ENCODE measurements around the gene SPIN2B.
A peak's percentile ranks its signal among the peaks of the same experiment; 100 is the strongest.
"Not testable (repeated sequence)": the region's sequence is repeated elsewhere in the genome, so short reads cannot be mapped to it uniquely, and the experiment has no call there.

Gene SPIN2B

DNA sequence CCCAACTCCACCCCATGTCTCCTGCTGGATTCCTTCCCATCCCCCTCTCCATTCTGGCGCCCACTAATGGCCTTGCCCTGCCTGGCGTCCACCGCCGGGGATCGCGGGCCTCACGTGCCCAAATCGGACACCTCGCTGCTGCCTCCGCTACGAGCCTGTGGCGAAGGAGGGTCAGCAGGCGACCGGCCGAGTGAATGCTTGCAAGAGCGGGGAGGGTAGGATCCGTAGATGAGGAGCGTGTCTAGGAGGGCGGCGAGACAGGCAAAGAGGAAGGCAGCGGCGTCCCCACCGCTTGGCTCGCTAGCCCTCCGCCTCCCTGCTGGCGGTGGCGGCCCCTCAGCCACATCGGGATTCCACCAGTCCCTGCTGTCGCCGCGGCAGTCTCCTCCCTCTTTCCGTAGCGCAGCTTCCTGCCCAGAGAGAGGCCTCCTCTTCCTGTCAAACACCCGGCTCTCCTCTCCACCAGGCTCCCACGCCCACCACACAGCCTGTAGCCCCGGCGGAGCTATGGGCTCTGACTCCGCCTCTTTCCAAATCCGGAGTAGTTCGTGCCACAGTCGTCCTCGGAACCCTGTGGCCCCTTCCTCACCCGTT is at the start of gene SPIN2B:
TSS of gene SPIN2B (minus strand) at position 387 of the 594 bp plus-strand sequence.
- DNase-seq: peak; percentile 80

GRCh38 chrX:57156397-57157049 is 35.2 kb upstream of the SPIN2B start:
- DNase-seq: no peak

DNA sequence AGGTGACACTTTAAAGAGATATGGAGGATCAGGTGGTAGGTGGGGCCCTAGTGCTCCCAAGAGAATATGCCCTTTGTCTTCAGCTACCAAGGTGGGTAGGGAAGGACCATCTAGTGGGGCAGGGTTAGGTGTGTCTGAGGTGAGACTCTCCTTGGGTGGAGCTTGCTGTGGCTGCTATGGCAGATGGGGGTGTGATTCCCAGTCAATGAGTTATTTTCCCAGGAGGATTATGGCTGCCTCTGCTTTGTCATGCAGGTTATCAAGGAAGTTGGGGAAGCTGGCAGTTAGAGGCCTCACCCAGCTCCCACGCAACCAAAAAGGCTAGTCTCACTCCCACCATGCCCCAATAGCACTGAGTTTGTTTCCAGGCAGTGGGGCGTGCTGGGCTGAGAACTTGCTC is 33.8 kb upstream of the SPIN2B start:
- no peak for DNase-seq

- not testable (repeated sequence) for DNase-seq
Measured at GRCh38 chrX:57152222-57152621, 30.9 kb upstream of the SPIN2B start.

- no peak for DNase-seq
Measured at GRCh38 chrX:57138674-57139073, 17.3 kb upstream of the SPIN2B start.

- no peak for DNase-seq
Measured at GRCh38 chrX:57137501-57137900, 16.2 kb upstream of the SPIN2B start.

DNA sequence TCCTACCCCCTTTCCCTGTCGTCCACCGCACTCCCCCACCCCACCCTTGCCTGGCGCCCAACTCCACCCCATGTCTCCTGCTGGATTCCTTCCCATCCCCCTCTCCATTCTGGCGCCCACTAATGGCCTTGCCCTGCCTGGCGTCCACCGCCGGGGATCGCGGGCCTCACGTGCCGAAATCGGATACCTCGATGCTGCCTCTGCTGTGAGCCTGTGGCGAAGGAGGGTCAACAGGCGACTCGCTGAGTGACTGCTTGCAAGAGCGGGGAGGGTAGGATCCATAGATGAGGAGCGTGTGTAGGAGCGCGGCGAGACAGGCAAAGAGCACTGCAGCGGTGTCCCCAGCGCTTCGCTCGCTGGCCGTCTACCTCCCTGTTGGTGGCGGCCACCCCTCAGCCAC is 15.7 kb upstream of the SPIN2B start, which contains the start of gene SPIN2A:
TSS of gene SPIN2A (minus strand) at position 325 of the 400 bp plus-strand sequence. CDS start 800 bp downstream, outside the sequence.
- not testable (repeated sequence) for DNase-seq

GRCh38 chrX:57136589-57136988 is 15.2 kb upstream of the SPIN2B start:
- not testable (repeated sequence) for DNase-seq

GRCh38 chrX:57135287-57135686 is 13.9 kb upstream of the SPIN2B start:
- no peak for DNase-seq

DNA sequence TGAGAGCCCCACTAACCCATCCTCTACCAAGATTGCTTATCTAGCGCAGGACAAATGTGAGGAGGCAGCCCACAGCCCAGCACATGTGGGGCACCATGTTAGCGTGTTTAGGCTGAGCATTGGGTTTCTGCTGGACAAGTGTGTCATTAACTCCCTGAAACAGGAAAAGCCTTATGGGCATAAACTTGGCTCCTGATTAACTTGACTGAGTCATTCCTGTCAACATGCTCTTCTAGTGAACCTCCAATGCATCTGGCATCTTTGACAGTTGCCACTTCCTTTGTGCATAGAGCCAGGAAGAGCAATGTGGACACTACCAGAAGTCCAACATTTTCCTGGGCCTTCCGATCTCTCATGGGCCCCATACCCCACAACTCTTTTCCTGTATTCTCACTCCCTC is 13.4 kb upstream of the SPIN2B start:
- DNase-seq: no peak

- no peak for DNase-seq
Measured at GRCh38 chrX:57133706-57134105, 12.4 kb upstream of the SPIN2B start.

- not testable (repeated sequence) for DNase-seq
Measured at GRCh38 chrX:57133284-57133683, 11.9 kb upstream of the SPIN2B start.

DNA sequence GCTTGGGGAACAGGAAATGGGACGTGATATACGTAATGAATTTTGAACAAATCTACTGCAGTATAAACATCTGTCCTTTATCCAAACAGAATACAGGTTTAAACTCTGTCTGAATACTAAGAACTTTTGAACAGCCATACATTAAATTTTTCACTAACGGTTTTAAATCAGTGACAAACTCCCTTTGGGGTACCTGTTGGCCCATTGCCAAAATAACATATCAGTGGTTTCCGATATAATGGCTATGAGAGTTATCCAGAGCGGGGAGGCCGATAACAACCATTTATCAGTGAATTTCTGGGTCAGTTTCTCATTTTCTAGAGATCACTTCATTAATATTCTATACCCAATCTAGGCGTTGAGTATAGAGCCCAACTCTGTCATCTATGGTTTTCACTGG is 10.7 kb upstream of the SPIN2B start:
- no peak for DNase-seq

- no peak for DNase-seq
Measured at GRCh38 chrX:57121816-57122215, 468 bp upstream of the SPIN2B start.

DNA sequence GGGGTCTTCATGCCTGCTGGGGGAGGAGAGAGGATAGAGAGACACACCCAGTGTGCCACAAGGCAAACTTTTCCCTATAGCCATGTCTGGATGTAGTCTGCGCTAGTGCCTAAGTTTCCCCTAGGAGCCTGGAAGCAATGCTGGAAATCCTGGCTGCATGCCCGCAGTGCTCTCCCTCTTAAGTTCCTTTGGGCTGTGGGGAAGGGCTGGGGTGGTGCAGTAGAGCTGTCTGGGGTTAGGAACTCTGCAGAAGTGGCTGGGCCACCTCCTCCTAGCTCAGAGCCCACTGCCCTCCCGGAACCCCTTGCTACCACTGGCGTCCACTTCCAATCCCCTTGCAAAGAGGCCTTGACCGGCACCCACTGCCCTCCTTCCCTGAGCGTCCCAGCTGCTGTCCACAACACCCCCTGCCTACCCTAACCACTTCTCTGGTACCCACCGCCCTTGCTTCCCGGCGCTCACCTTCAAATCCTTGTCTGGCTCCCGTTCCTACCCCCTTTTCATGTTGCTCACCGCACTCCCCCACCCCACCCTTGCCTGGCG is 658 bp downstream of the SPIN2B start:
- not testable (repeated sequence) for DNase-seq

DNA sequence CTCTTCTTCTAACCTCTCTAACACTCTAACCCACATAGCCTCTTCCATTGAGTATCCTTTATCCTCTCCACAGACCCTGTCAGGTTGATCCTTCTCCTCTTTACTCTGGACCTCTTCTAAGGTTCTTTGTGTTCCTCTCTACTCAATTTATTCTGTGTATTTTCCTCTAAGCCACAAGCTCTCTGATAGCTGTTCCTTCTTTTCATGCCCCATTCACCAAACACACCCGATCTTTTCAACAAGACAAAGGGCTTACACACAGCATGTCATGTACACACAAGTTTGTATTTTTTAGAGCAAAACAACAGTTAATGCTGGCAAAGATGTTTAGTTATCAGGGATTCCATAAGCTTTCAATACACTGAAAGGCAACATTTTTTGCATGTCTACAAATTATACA is 1.9 kb downstream of the SPIN2B start:
- no peak for DNase-seq

DNA sequence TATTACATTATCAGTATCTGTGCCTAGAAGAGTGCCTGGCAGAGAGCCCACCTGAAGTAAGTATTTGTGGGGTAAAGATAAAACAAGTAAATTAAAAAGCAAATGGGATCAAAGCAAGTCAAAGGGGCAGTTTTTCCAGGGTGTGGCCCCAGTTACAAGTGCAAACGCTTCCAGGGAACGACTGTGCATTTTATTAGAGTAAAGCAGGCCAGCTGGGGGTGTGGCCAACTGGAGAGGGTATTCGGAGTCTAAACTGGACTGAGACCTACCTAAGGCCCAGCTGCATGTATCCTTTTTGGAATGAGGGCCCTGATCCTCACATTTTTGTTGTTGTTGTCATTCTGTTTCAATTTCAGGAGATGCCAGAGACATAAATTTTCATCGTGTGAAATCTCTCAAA is 3.8 kb downstream of the SPIN2B start:
- not testable (repeated sequence) for DNase-seq

DNA sequence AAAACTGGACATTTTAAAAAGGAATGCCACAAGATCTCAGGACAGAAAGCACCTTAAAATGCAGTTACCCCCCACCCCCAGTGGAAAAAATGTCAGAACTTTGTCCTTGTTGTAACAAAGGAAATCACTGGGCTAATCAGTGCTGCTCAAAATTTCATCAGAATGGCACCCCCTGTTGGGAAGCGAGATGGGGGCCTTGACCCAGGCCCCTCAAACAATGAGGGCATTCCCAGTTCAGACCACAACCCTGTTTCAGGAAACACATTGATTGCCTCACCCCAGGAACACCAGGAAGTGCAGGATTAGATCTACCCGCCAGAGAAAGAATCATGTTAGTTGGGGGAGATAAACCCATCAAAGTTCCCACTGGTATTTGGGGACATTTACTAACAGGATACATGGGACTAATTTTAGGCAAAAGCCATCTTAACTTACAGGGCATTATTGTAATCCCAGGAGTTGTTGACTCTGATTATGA is 16.4 kb downstream of the SPIN2B start:
- no peak for DNase-seq

DNA sequence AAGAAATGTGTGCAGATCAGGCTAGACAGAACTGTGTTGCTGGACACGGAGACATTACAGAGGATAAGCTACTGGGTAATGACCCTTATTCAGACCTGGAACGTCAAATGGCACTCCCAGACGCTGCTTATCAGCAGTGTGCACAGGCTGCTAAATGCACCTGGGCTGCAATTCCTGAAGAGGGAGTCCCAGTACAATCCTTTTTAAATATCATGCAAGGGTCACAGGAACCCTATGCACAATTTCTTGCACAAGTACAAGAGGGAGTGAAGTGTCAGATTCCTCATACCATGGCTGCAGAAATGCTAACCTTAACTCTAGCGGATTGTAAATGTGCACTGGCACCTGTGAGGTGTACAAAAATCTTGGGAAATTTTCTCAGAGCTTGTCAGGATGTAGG is 16.9 kb downstream of the SPIN2B start:
- no peak for DNase-seq

GRCh38 chrX:57103489-57103888 is 17.9 kb downstream of the SPIN2B start:
- DNase-seq: no peak

- DNase-seq: not testable (repeated sequence)
Measured at GRCh38 chrX:57102918-57103317, 18.4 kb downstream of the SPIN2B start.

GRCh38 chrX:57083143-57083542 is 38.2 kb downstream of the SPIN2B start:
- no peak for DNase-seq

DNA sequence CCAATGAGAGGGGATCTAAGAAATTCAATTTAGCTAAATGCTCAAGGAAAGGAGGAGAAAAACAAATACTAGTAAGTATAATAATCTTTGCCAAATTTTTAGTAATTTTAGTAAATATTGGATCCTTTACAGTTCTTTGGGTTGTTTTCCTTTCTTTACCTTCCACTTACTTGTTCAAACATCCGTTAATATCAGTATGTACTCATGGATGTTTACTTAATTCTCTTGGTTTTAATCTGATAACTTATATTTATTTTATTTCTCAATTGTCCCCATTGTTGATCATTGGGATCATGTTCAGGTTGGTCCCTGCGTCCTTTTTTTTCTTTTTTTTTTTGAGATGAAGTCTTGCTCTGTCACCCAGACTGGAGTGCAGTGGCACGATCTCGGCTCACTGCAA is 46.9 kb downstream of the SPIN2B start:
- DNase-seq: no peak

Data from NCI-H524 treated with DMSO at 0.1 percent for 48 hours (cell line).